Mammary epithelial cell (primary cell): Measurements from ENCODE around the gene RTL10.

Source experiments
- EZH2 ChIP-seq: IDR thresholded peaks from 2 replicates; pipeline ENCODE4 v1.6.1; 2012; ENCODE audit warnings: low read length, inconsistent platforms, borderline replicate concordance
- TF ChIP-seq, protein P1 (sequence below), 2 donors: IDR thresholded peaks in 1 of 2; conservative IDR thresholded peaks in 1 of 2; 2 replicates each; pipeline ENCODE4 v1.5.1; 2011 to 2012; ENCODE audit warnings: inconsistent platforms in 2 of 2, low read length in 2 of 2, mild to moderate bottlenecking in 2 of 2, control low read depth in 1 of 2, low read depth in 1 of 2; ENCODE audit not compliant: insufficient read depth in 1 of 2; ENCODE audit errors: extremely low read depth in 1 of 2

- TF ChIP-seq, protein P1, sequence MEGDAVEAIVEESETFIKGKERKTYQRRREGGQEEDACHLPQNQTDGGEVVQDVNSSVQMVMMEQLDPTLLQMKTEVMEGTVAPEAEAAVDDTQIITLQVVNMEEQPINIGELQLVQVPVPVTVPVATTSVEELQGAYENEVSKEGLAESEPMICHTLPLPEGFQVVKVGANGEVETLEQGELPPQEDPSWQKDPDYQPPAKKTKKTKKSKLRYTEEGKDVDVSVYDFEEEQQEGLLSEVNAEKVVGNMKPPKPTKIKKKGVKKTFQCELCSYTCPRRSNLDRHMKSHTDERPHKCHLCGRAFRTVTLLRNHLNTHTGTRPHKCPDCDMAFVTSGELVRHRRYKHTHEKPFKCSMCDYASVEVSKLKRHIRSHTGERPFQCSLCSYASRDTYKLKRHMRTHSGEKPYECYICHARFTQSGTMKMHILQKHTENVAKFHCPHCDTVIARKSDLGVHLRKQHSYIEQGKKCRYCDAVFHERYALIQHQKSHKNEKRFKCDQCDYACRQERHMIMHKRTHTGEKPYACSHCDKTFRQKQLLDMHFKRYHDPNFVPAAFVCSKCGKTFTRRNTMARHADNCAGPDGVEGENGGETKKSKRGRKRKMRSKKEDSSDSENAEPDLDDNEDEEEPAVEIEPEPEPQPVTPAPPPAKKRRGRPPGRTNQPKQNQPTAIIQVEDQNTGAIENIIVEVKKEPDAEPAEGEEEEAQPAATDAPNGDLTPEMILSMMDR (conservative IDR thresholded peaks at IDR 0.05 in 1 of 2, IDR thresholded peaks at IDR 0.05 in 1 of 2; ENCODE audit: extremely low read depth in 1 of 2, insufficient read depth in 1 of 2, low read depth in 1 of 2, low read length in 2 of 2), result no peak
- TF ChIP-seq EZH2, result no peak
These were observed 46.5 kb downstream of the RTL10 start for GRCh38 chr22:19807914-19808872.
